Ramos (cell line): ENCODE data around the gene AUTS2.

Experiments
- in situ Hi-C: fragments of 300-500 bp; cut with MboI; formaldehyde crosslinking; loops from one replicate; pipeline ENCODE4 v1.14.3; 2022; ENCODE audit warnings: low sequenced_read_pairs; ENCODE audit not compliant: unreplicated experiment

The AUTS2 gene

GRCh38 chr7:70565721-70566370 lies 967.6 kb downstream of the AUTS2 start:
- in situ Hi-C loops = no loop called here

- in situ Hi-C loops = no loop called here
These were observed 968.4 kb downstream of the AUTS2 start for GRCh38 chr7:70566671-70567070.

GRCh38 chr7:70568674-70569334 lies 970.5 kb downstream of the AUTS2 start:
- in situ Hi-C loops = no loop called here

- in situ Hi-C loops = no loop called here
These were observed 971.1 kb downstream of the AUTS2 start for GRCh38 chr7:70569335-70569819.

GRCh38 chr7:70570029-70570428 lies 971.8 kb downstream of the AUTS2 start:
- in situ Hi-C loops = no loop called here

- in situ Hi-C loops = no loop called here
These were observed 972.7 kb downstream of the AUTS2 start for GRCh38 chr7:70570961-70571360.

- in situ Hi-C loops = no loop called here
These were observed 973.2 kb downstream of the AUTS2 start for GRCh38 chr7:70571403-70571934.

- in situ Hi-C loops = no loop called here
These were observed 973.7 kb downstream of the AUTS2 start for GRCh38 chr7:70571961-70572360.

- in situ Hi-C loops = no loop called here
These were observed 974.3 kb downstream of the AUTS2 start for GRCh38 chr7:70572571-70572970.

GRCh38 chr7:70573071-70573661 lies 974.9 kb downstream of the AUTS2 start:
- in situ Hi-C loops = no loop called here

GRCh38 chr7:70573696-70574095 lies 975.4 kb downstream of the AUTS2 start:
- in situ Hi-C loops = no loop called here

- in situ Hi-C loops = no loop called here
These were observed 976.1 kb downstream of the AUTS2 start for GRCh38 chr7:70574314-70574834.

GRCh38 chr7:70574970-70575799 lies 976.9 kb downstream of the AUTS2 start:
- in situ Hi-C loops = no loop called here

GRCh38 chr7:70577078-70577477 lies 978.8 kb downstream of the AUTS2 start:
- in situ Hi-C loops = no loop called here

- in situ Hi-C loops = no loop called here
These were observed 979.9 kb downstream of the AUTS2 start for GRCh38 chr7:70578131-70578530.

- in situ Hi-C loops = no loop called here
These were observed 981.3 kb downstream of the AUTS2 start for GRCh38 chr7:70579397-70580097.

GRCh38 chr7:70580161-70580560 lies 981.9 kb downstream of the AUTS2 start:
- in situ Hi-C loops = no loop called here

- in situ Hi-C loops = no loop called here
These were observed 984.9 kb downstream of the AUTS2 start for GRCh38 chr7:70582927-70583895.
